Measurements from ENCODE around the gene DDX17. TPM values are rescaled to one million over a fixed set of nuclear protein-coding genes. Genes with fewer than 3 reads are reported as not detected.

The DDX17 gene
- total and polyA plus RNA-seq, 9 of the 15 experiments (the other 6 are each of a cell fraction or from before 2014, with no cell fraction given), result 17.6 to 421 (median 189) TPM

GRCh38 chr22:38436629-38437395 lies 69.3 kb downstream of the DDX17 start:
- CTCF ChIA-PET (ENCODE audit: low intra/inter-chr PET ratio), result no interaction called here
- peaks cover 0 to 5% of the 10 kb centered on the region in 2 experiments; a peak in 1 of 5 replicates for H3K4me1 ChIP-seq (replicated peaks in 1 of 2; ENCODE audit: control insufficient read depth in 2 of 2, insufficient read depth in 2 of 2, low read length in 2 of 2)
- no peaks in the 10 kb centered on the region for H3K9me3 ChIP-seq (replicated peaks; ENCODE audit: control insufficient read depth, insufficient read depth, low read depth, low read length)
- H2AFZ ChIP-seq (ENCODE audit: low read depth, low read length), result no peak overlapping the region
- BruUV-seq (replicated peaks), result no TSS peak
- no peaks in the 10 kb centered on the region for H3K9me1 ChIP-seq (ENCODE audit: control insufficient read depth, insufficient read depth, low read length)
- no peak overlapping the region for H3K27ac ChIP-seq (ENCODE audit: extremely low read depth, low read depth, low read length)
- DNase-seq (ENCODE audit: extremely low read depth in 1 of 4, low spot score in 3 of 4), result no peak
- H3K9ac ChIP-seq (ENCODE audit: insufficient read depth in 1 of 2, low read depth in 2 of 2, low read length in 2 of 2), result no peak overlapping the region
- no peak overlapping the region for H3K4me2 ChIP-seq (ENCODE audit: insufficient read depth, low read length)
- TF ChIP-seq SOX6 (IDR thresholded peaks at IDR 0.05), result no peak
- no peak for TF ChIP-seq MCM3 (IDR thresholded peaks at IDR 0.05)
- TF ChIP-seq ZKSCAN1 (IDR thresholded peaks at IDR 0.05; ENCODE audit: low read depth, low read length), result peak; percentile 75
- TF ChIP-seq BCOR (IDR thresholded peaks at IDR 0.05), result 0 out of 2 replicates have a peak, but pooled peaks have one; percentile 37
- peak; percentile 58 for TF ChIP-seq ZFP36 (IDR thresholded peaks at IDR 0.05; ENCODE audit: low read depth, low read length, partially characterized antibody)
- TF ChIP-seq RBM25 (IDR thresholded peaks at IDR 0.05; ENCODE audit: low read depth, low read length, severe bottlenecking), result peak; percentile 45
- TF ChIP-seq RREB1 (CRISPR knock-in tag; IDR thresholded peaks at IDR 0.05), result no peak
- no peak for TF ChIP-seq BRF1 (IDR thresholded peaks at IDR 0.05; ENCODE audit: borderline replicate concordance, extremely low read depth, insufficient read length)
- POLR2A ChIA-PET, result no interaction called here
- H3K36me3 ChIP-seq (ENCODE audit: control insufficient read depth, insufficient read depth, low read length), result no peaks in the 10 kb centered on the region
- in situ Hi-C loops (cut with MboI), result no loop called here
- H3K4me3 ChIP-seq, result no peak overlapping the region
- peaks cover 0 to 5% of the 10 kb centered on the region in 2 experiments; a peak in 2 of 5 replicates for H3K27me3 ChIP-seq (ENCODE audit: control insufficient read depth in 2 of 2, insufficient read depth in 2 of 2, low read length in 2 of 2)
- WGBS (ENCODE audit: insufficient coverage, low coverage, missing lambda C conversion rate), result 36% methylated on average over 12 of the region's 15 CpGs
- H4K20me1 ChIP-seq (replicated peaks; ENCODE audit: control insufficient read depth, insufficient read depth, low read length), result no peaks in the 10 kb centered on the region
- intact Hi-C loops (cut with micrococcal nuclease), result no loop called here
- no peak for FAIRE-seq
- no peaks in the 10 kb centered on the region for H3K79me2 ChIP-seq (ENCODE audit: control insufficient read depth, insufficient read depth, low read length)
- no peak for ATAC-seq
